Frontal cortex (tissue), 4 donors: ENCODE measurements around the gene GRP. TPM values are rescaled to one million over a fixed set of nuclear protein-coding genes. Genes with fewer than 3 reads are reported as not detected.

ENCODE experiments used
- DNase-seq, 2 donors: peaks; one replicate each; pipeline ENCODE4 v3.0.0; 2012; ENCODE audit warnings: low spot score in 2 of 2
- FAIRE-seq: peaks from 2 replicates; lab custom pipeline; 2012; peaks lifted over from hg19 to GRCh38; lab: Jason Lieb, UNC
- total RNA-seq: library from RNA; depleted of rRNA; stranded (reverse); fragments of >200 nt; gene quantifications from one replicate; pipeline ENCODE4 v1.2.3, GENCODE V29; 2014
- donor health status: control.
- donor health status: control.
- donor health status: control.

Gene GRP
- total RNA-seq, 1 donor from 2014 or later: 22.8 TPM

DNA sequence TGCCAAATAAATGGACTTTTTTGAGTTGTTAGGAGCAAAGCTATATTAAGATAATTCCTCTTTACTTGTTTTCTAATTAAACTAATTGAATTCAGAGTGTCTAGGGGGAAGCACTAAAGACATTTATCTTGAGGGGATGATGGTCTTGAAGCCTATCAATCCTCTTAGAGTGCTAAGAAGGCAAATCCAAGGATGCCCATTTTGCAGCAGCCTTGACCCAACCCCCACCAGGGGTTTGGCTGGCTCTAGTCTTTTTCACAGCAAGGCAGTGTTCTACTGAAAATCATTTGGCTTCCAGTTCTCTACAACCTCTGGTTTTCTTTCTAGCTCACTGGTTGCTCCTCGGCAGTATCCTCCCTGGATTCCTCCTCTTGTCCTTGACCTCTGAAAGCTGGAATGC is 59.8 kb downstream of the GRP start:
- DNase-seq: no peak
- FAIRE-seq: no peak

Other genes starting within 250 kb of the GRP start
- gene SEC11C, start 80.3 kb upstream of the GRP start, total RNA-seq: 59.9 TPM
- gene RAX, start 53.3 kb downstream of the GRP start, total RNA-seq: not detected
- gene CPLX4, start 98.5 kb downstream of the GRP start, total RNA-seq: not detected
- 39.9 TPM for gene LMAN1, start 139.1 kb downstream of the GRP start, total RNA-seq